Measurements from ENCODE around the gene FES.

Gene FES

DNA sequence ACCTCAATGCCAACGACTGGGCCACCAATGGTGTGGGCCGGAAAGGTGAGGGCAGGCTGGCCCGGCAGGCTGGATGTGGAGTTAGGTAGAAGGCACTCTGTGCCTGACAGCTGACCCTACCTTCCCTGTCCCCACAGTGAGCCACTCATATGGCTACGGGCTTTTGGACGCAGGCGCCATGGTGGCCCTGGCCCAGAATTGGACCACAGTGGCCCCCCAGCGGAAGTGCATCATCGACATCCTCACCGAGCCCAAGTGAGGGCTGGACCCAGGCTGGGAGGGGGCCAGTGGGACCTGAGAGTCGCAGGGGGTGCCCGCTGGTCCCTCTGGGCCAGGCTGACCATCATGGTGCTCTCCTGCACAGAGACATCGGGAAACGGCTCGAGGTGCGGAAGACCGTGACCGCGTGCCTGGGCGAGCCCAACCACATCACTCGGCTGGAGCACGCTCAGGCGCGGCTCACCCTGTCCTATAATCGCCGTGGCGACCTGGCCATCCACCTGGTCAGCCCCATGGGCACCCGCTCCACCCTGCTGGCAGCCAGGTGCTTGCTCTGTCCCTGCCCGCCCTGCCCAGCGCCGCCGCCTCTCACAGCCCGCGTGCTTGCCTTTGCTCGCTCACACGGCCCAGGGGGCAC, 4.5 kb upstream of the FES start:
- no peak for DNase-seq (ENCODE audit: low read depth)
- no peak for TF ChIP-seq CTCF (conservative IDR thresholded peaks at IDR 0.05; ENCODE audit: control insufficient read depth, insufficient read depth, low read depth, low read length)
- H3K4me3 ChIP-seq (ENCODE audit: control insufficient read depth, low read depth, low read length): no peak overlapping the region

DNA sequence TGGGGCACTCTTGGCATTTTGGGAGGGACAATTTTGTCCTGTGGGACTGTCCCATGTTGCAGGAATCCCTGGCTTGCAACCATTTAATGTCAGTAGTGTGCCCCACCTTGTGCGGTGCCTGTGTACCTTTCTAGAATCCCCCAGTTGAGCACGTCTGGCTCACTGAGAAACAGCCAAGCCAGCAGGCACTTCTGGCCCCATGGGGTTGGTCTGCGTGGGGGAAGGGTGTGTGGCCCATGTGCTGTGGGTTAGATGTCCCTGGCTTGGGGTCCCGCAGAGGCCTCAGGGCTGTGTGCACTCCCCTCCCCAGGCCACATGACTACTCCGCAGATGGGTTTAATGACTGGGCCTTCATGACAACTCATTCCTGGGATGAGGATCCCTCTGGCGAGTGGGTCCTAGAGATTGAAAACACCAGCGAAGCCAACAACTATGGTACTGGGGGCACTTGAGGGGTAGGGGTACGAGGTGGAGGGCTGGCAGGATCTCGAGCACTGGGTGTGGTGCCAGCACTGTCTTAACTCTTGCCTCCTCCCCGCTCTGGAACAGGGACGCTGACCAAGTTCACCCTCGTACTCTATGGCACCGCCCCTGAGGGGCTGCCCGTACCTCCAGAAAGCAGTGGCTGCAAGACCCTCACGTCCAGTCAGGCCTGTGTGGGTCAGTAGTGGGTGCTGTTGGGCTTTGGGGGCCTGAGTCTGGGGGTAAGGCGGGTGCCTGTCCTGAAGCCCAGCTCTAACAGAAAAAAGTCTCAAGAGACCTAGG, 3.7 kb upstream of the FES start:
- no peak overlapping the region for H3K4me3 ChIP-seq (ENCODE audit: control insufficient read depth, low read depth, low read length)
- no peak for DNase-seq (ENCODE audit: low read depth)
- no peak for TF ChIP-seq CTCF (conservative IDR thresholded peaks at IDR 0.05; ENCODE audit: control insufficient read depth, insufficient read depth, low read depth, low read length)

DNA sequence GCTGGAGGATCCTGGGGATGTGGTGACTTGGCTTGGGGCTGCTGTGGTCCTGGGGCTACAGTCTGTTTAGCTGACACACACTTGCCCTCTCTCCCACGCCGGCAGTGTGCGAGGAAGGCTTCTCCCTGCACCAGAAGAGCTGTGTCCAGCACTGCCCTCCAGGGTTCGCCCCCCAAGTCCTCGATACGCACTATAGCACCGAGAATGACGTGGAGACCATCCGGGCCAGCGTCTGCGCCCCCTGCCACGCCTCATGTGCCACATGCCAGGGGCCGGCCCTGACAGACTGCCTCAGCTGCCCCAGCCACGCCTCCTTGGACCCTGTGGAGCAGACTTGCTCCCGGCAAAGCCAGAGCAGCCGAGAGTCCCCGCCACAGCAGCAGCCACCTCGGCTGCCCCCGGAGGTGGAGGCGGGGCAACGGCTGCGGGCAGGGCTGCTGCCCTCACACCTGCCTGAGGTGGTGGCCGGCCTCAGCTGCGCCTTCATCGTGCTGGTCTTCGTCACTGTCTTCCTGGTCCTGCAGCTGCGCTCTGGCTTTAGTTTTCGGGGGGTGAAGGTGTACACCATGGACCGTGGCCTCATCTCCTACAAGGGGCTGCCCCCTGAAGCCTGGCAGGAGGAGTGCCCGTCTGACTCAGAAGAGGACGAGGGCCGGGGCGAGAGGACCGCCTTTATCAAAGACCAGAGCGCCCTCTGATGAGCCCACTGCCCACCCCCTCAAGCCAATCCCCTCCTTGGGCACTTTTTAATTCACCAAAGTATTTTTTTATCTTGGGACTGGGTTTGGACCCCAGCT, 2.9 kb upstream of the FES start:
- no peak for TF ChIP-seq CTCF (conservative IDR thresholded peaks at IDR 0.05; ENCODE audit: control insufficient read depth, insufficient read depth, low read depth, low read length)
- H3K4me3 ChIP-seq (ENCODE audit: control insufficient read depth, low read depth, low read length): no peak overlapping the region
- DNase-seq (ENCODE audit: low read depth): no peak

- no peak for DNase-seq (ENCODE audit: low read depth)
- no peak for TF ChIP-seq CTCF (conservative IDR thresholded peaks at IDR 0.05; ENCODE audit: control insufficient read depth, insufficient read depth, low read depth, low read length)
- no peak overlapping the region for H3K4me3 ChIP-seq (ENCODE audit: control insufficient read depth, low read depth, low read length)
These were observed 2.2 kb upstream of the FES start for GRCh38 chr15:90881978-90882721.

DNA sequence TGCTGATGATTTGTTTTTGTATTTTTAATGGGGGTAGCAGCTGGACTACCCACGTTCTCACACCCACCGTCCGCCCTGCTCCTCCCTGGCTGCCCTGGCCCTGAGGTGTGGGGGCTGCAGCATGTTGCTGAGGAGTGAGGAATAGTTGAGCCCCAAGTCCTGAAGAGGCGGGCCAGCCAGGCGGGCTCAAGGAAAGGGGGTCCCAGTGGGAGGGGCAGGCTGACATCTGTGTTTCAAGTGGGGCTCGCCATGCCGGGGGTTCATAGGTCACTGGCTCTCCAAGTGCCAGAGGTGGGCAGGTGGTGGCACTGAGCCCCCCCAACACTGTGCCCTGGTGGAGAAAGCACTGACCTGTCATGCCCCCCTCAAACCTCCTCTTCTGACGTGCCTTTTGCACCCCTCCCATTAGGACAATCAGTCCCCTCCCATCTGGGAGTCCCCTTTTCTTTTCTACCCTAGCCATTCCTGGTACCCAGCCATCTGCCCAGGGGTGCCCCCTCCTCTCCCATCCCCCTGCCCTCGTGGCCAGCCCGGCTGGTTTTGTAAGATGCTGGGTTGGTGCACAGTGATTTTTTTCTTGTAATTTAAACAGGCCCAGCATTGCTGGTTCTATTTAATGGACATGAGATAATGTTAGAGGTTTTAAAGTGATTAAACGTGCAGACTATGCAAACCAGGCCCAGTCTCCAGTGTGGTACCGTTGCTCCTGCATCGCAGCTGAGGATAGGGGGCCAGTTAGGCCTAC, 1.4 kb upstream of the FES start:
- no peak for TF ChIP-seq CTCF (conservative IDR thresholded peaks at IDR 0.05; ENCODE audit: control insufficient read depth, insufficient read depth, low read depth, low read length)
- no peak overlapping the region for H3K4me3 ChIP-seq (ENCODE audit: control insufficient read depth, low read depth, low read length)
- DNase-seq (ENCODE audit: low read depth): no peak
